ENCODE measurements around the gene CACNB4.

Gene CACNB4

DNA sequence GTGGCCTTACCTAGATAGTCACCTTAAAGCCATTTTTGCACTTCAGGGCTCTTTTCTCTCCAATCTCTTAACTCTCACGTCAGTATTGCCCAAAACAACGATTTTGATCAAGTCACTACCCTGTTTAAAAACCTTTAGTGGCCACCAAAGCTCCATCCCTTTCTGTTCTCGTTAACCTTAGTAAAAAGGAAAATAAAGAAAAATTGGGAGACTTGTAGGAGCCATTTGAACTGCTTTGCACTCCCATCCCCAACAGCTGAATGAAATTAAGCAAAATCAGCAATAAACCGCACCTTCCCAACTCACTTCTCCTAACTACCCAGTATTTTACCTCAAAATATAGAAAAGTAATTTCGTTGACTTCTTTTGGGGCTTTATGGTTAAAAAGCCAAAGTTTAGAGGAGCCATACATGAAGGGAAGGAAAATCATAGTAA is 269.9 kb downstream of the CACNB4 start:
- Histone ChIP-seq H3K27ac (replicated peaks) (peak overlapping the region; percentile 64), H3K27me3 (ENCODE audit: insufficient read depth, poor library complexity, severe bottlenecking) (no peaks in the 10 kb centered on the region), H3K4me3 (replicated peaks; ENCODE audit: insufficient read depth, low read length) (peak overlapping the region; percentile 35)
- no peak for TF ChIP-seq GABPA (IDR thresholded peaks at IDR 0.05; ENCODE audit: low read depth)
- TF ChIP-seq SPI1 (IDR thresholded peaks at IDR 0.05; ENCODE audit: borderline replicate concordance, low read depth), result no peak
- TF ChIP-seq REST (IDR thresholded peaks at IDR 0.05; ENCODE audit: insufficient replicate concordance, low read depth), result no peak
- TF ChIP-seq POLR2AphosphoS5 (IDR thresholded peaks at IDR 0.05; ENCODE audit: low read depth), result no peak
- no peak for DNase-seq (ENCODE audit: low read depth in 1 of 2, low spot score in 1 of 2)

DNA sequence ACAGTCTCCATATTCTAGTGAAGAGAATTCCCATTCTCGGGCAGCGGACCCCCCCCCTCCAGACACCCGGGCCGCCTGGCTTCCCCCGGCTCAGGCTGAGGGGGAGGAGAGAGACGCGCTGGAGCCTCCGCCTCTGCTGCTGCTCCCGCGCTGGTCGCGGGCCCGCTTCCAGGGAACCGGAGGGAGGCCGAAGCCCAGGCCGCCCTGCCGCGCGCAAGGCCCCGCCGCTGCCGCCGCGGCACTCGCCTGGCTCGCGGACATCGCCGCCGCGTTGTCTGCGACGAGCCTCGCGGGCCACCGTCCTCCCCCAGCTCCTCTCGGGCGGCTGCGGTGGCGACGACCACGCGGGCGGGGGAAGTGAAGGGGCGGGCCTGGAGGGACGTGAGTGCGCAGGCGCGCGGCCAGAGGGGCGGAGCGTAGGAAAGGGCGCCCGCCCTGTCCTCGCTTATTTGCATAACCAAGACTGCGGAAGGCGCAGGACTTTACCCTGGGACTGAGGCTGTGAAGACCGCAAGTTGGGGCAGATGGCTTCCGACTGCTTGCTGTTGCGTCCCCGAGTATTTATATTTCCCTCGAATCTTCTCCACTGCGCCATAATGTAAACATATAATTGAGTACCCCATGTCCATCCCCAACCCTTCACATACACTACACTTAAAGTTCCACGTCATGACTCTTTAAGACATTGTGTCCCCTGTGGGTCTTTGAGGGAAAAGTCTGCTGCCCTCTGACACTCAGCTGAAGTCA is 270.5 kb downstream of the CACNB4 start, which contains the start of gene ARL5A:
ARL5A (minus strand) TSS at position 279 of the 747 bp plus-strand sequence; CDS start at position 34, 245 bp downstream.
- H3K27me3 ChIP-seq (ENCODE audit: insufficient read depth, poor library complexity, severe bottlenecking), result no peaks in the 10 kb centered on the region
- H3K4me3 ChIP-seq (replicated peaks; ENCODE audit: insufficient read depth, low read length), result peak within 1 kb of the TSS; percentile 96
- DNase-seq (ENCODE audit: low read depth in 1 of 2, low spot score in 1 of 2), result peak; percentile 91 to 93
- H3K27ac ChIP-seq (replicated peaks), result peak within 1 kb of the TSS; percentile 79
- TF ChIP-seq GABPA (IDR thresholded peaks at IDR 0.05; ENCODE audit: low read depth), result no peak
- peak; percentile 97 for TF ChIP-seq POLR2AphosphoS5 (IDR thresholded peaks at IDR 0.05; ENCODE audit: low read depth)
- peak; percentile 52 for TF ChIP-seq REST (IDR thresholded peaks at IDR 0.05; ENCODE audit: insufficient replicate concordance, low read depth)
- peak; percentile 65; the same call in 1 of the 2 replicates for TF ChIP-seq SPI1 (IDR thresholded peaks at IDR 0.05; ENCODE audit: borderline replicate concordance, low read depth)

DNA sequence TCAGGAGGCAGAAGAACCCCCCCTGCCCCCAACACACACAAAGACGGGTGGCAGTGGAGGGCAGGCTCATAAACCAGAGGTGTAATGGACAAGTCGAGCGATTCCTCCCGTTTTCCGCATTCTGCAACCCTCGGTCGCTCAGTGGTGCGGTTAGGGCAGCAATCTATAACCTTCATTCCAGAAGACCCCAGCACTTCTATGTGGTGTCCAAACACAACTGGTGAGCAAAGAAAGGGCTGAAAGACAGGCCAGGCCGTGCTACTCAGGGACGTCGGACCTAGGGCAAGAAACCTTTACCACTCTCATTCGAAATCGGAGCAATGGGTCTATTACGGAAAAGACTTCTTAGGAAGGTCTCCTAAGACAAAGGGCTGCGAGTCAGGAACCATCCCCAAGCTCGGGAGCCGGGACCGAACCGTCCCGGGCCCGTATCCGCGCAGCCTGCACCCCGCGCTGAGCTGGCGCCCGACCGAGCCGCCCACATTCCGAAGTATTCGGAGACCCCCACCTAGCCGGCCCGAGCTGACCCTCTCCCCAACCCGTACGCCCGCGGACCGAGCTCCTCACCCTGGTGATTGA is 271.2 kb downstream of the CACNB4 start:
- peak in 1 of 2 experiments; percentile 30 for DNase-seq (ENCODE audit: low read depth in 1 of 2, low spot score in 1 of 2)
- TF ChIP-seq REST (IDR thresholded peaks at IDR 0.05; ENCODE audit: insufficient replicate concordance, low read depth) (no peak), POLR2AphosphoS5 (IDR thresholded peaks at IDR 0.05; ENCODE audit: low read depth) (no peak), SPI1 (IDR thresholded peaks at IDR 0.05; ENCODE audit: borderline replicate concordance, low read depth) (no peak), CTCF (IDR thresholded peaks at IDR 0.05; ENCODE audit: insufficient read depth, low read length) (no peak), GABPA (IDR thresholded peaks at IDR 0.05; ENCODE audit: low read depth) (no peak)
- Histone ChIP-seq H3K4me3 (replicated peaks; ENCODE audit: insufficient read depth, low read length) (peak overlapping the region; percentile 96), H3K27ac (replicated peaks) (peak overlapping the region; percentile 79), H3K27me3 (ENCODE audit: insufficient read depth, poor library complexity, severe bottlenecking) (no peaks in the 10 kb centered on the region)
